GM06990 (cell line): Measurements from ENCODE around the gene ATP7A.
"Not testable (repeated sequence)": the region's sequence is repeated elsewhere in the genome, so short reads cannot be mapped to it uniquely, and the experiment has no call there.

Experiments
- DNase-seq: peaks from one replicate; pipeline ENCODE4 v3.0.0-alpha.2; 2011; ENCODE audit not compliant: insufficient read length; ENCODE audit errors: extremely low read depth
- H3K27me3 ChIP-seq: replicated peaks from 2 replicates; pipeline ENCODE4 v1.6.0; 2011; ENCODE audit warnings: low read length; ENCODE audit not compliant: control insufficient read depth, insufficient read depth
- H3K36me3 ChIP-seq: 2 replicates; pipeline ENCODE4 v1.5.1; 2011; ENCODE audit warnings: low read length; ENCODE audit not compliant: control insufficient read depth, insufficient read depth
- H3K4me3 ChIP-seq: replicated peaks from 2 replicates; pipeline ENCODE4 v1.5.1; 2011; ENCODE audit warnings: low read depth, mild to moderate bottlenecking, control low read depth, low read length
- TF ChIP-seq, protein P1 (sequence below): IDR thresholded peaks from 2 replicates; pipeline ENCODE4 v1.5.1; 2011; ENCODE audit warnings: low read length, control low read depth, mild to moderate bottlenecking, inconsistent platforms; ENCODE audit not compliant: insufficient read depth, poor library complexity, severe bottlenecking

The ATP7A gene

DNA sequence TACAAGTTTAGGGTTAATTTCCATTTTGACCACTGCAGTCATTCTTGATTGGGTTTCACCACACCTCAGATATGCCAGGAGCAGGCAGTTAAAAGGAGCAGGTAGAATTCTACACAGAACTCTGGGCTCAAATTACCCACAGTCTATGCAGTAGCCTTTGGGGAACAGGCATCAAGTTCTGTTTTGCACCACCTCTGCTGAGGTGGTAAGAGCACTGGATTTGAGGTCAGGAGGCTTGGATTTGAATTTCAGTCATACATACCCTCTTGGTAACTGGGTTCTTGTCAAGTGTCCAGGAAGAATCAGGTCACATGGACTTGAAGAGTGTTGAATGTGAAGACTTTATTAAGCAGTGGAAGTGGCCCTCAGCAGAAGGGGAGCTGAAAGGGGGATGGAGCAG is 153.2 kb downstream of the ATP7A start:
- Histone ChIP-seq H3K27me3 (no peaks in the 10 kb centered on the region), H3K4me3 (no peak overlapping the region), H3K36me3 (no peaks in the 10 kb centered on the region)
- no peak for DNase-seq
- TF ChIP-seq, protein P1, sequence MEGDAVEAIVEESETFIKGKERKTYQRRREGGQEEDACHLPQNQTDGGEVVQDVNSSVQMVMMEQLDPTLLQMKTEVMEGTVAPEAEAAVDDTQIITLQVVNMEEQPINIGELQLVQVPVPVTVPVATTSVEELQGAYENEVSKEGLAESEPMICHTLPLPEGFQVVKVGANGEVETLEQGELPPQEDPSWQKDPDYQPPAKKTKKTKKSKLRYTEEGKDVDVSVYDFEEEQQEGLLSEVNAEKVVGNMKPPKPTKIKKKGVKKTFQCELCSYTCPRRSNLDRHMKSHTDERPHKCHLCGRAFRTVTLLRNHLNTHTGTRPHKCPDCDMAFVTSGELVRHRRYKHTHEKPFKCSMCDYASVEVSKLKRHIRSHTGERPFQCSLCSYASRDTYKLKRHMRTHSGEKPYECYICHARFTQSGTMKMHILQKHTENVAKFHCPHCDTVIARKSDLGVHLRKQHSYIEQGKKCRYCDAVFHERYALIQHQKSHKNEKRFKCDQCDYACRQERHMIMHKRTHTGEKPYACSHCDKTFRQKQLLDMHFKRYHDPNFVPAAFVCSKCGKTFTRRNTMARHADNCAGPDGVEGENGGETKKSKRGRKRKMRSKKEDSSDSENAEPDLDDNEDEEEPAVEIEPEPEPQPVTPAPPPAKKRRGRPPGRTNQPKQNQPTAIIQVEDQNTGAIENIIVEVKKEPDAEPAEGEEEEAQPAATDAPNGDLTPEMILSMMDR = no peak

DNA sequence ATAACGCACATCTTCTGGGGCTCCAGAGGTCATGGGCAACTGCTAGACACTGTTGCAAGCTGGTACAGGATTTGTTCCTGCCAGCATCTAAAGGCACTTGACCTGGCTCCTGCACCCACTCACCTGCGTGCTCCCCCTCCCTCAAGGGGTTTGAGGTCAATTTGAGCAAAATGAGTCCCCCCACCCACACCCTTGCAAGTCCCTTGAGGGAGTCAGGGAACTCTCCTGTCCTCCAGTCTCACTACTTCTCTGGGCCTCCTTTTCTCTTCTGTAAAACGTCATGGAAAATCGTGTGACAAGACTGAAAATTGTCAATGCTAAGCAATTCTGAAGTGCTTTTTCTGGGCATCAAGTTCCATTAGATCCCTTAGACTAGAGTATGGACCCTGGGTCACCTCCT is 153.7 kb downstream of the ATP7A start:
- TF ChIP-seq, protein P1 = no peak
- Histone ChIP-seq H3K27me3 (no peaks in the 10 kb centered on the region), H3K4me3 (no peak overlapping the region), H3K36me3 (no peaks in the 10 kb centered on the region)
- no peak for DNase-seq

DNA sequence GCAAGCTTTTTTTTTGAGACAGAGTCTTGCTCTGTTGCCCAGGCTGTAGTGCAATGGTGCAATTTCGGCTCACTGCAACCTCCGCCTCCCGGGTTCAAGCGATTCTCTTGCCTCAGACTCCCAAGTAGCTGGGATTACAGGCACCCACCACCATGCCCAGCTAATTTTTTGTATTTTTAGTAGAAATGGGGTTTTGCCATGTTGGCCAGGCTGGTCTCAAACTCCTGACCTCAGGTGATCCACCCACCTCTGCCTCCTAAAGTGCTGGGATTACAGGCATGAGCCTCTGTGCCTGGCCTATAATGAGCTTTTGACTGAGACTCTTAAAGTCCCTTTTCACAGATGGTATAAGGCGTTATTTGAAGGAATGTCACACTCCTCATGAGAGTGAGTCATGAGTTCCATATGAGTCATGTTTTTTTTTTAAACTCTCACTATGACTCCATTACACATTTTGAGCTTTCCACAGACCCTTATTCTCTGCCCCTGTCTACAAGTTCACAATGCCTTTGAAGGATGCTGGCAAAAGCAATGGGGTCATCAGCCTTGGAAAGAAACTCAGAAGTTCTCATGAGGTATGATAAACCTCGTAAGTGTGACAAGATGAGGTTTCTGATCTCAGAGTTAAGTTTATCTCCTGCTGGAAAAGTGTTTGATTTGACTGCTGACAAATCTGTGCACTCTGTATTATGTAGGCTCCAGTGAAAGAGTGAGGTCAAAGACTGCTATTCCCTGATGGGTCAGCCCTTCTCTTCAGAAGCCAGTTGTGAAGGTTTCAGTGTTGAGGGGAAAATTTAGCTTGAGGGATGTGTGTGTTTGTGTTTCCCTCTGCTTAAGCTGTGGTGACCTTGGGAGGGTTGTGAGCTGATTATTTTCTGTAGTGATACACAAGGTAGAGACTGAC is 154.5 kb downstream of the ATP7A start:
- H3K27me3 ChIP-seq, H3K4me3 ChIP-seq, H3K36me3 ChIP-seq: not testable (repeated sequence)
- DNase-seq = peak; percentile 67

DNA sequence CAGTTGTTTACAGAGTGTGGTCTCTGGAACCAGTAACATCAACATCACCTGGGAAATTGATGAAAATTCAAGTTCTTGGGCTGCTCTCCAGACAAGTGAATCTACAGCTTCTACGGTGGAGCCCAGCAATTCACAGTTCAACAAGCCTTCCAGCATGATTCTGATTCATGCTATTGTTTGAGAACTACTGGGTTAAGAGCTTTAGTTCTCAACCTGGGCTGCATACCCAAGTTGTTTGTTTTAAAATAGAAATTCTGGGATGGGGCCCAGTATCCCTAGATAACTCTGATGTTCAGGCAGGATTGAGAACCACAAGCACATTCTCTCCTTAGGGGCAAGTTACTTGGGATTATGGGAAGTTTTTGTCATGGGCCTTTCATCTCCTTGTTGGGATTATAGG is 155.6 kb downstream of the ATP7A start:
- no peak for DNase-seq
- no peak overlapping the region for H3K4me3 ChIP-seq
- no peaks in the 10 kb centered on the region for H3K36me3 ChIP-seq
- TF ChIP-seq, protein P1 = no peak
- H3K27me3 ChIP-seq = no peaks in the 10 kb centered on the region

DNA sequence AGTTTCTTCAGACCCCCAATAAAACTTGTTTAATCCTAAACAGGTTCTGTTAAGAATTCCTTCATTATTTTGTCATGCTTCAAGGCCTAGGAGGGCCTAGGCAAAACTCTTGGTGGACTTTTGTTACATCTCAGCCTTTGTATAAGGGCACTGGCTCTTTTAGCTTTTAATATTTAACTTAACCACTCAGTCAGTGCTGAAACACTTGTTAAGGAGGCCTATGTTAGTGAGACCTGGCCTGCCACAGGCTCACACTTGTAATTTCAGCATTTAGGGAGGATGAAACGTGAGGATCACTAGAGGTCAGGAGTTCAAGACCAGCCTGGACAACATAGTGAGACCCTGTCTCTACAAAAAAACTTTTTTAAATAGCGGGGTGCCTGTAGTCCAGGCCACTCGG is 160.8 kb downstream of the ATP7A start:
- H3K36me3 ChIP-seq = no peaks in the 10 kb centered on the region
- DNase-seq = no peak
- H3K4me3 ChIP-seq = no peak overlapping the region
- TF ChIP-seq, protein P1 = no peak
- H3K27me3 ChIP-seq = no peaks in the 10 kb centered on the region

DNA sequence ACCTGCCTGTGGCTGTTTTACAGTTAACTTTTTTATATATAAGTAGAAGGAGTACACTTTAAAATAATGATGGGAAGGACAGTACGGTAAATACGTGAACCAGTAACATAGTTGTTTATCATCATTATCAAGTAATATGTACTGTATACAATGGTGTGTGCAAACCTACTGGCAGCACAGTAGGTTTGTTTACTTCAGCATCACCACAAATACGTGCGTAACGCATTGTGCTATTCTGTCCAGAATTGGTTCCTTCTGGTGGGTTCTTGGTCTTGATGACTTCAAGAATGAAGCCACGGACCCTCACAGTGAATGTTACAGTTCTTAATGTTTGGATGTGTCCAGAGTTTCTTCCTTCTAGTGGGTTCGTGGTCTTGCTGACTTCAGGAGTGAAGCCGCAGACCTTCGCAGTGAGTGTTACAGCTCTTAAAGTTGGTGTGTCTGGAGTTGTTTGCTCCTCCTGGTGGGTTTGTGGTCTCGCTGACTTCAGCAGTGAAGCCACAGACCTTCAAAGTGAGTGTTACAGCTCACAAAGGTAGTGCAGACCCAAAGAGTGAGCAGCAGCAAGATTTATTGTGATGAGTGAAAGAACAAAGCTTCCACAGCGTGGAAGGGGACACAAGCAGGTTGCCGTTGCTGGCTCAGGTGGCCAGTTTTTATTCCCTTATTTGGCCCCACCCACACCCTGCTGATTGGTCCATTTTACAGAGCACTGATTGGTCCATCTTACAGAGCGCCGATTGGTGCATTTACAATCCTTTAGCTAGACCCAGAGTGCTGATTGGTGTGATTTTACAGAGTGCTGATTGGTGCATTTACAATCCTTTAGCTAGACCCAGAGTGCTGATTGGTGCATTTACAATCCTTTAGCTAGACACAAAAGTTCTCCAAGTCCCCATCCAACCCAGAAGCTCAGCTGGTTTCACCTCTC is 162.9 kb downstream of the ATP7A start:
- H3K4me3 ChIP-seq, H3K36me3 ChIP-seq, DNase-seq, H3K27me3 ChIP-seq: not testable (repeated sequence)
